Measurements from ENCODE around the gene ATP5F1D. TPM values are rescaled to one million over a fixed set of nuclear protein-coding genes. Genes with fewer than 3 reads are reported as not detected.
A peak's percentile ranks its signal among the peaks of the same experiment; 100 is the strongest.

The ATP5F1D gene
- total and polyA plus RNA-seq, 2 of the 13 experiments (the other 11 are each of a cell fraction or from before 2014, with no cell fraction given), result 39.4 to 78.7 TPM

GRCh38 chr19:1287354-1288225 lies 46.0 kb downstream of the ATP5F1D start (continued):
- TF ChIP-seq IRF1 (CRISPR knock-in tag; IDR thresholded peaks at IDR 0.05; ENCODE audit: low read depth), result no peak
- TF ChIP-seq, protein P1, sequence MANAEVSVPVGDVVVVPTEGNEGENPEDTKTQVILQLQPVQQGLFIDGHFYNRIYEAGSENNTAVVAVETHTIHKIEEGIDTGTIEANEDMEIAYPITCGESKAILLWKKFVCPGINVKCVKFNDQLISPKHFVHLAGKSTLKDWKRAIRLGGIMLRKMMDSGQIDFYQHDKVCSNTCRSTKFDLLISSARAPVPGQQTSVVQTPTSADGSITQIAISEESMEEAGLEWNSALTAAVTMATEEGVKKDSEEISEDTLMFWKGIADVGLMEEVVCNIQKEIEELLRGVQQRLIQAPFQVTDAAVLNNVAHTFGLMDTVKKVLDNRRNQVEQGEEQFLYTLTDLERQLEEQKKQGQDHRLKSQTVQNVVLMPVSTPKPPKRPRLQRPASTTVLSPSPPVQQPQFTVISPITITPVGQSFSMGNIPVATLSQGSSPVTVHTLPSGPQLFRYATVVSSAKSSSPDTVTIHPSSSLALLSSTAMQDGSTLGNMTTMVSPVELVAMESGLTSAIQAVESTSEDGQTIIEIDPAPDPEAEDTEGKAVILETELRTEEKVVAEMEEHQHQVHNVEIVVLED (CRISPR knock-in tag; IDR thresholded peaks at IDR 0.05; ENCODE audit: borderline replicate concordance), result 0 out of 2 replicates have a peak, but pooled peaks have one; percentile 50
- TF ChIP-seq BCL3 (CRISPR knock-in tag; IDR thresholded peaks at IDR 0.05), result peak; percentile 48; the same call in 1 of the 2 replicates
- TF ChIP-seq HMGXB4 (CRISPR knock-in tag; IDR thresholded peaks at IDR 0.05; ENCODE audit: borderline replicate concordance in 1 of 2, low read depth in 1 of 2), result peak in 1 of 2 experiments; percentile 2; a peak in 1 of 4 replicates
- TF ChIP-seq ZFY (CRISPR knock-in tag; IDR thresholded peaks at IDR 0.05), result peak; percentile 38
- TF ChIP-seq ZNF501 (CRISPR knock-in tag; IDR thresholded peaks at IDR 0.05), result peak; percentile 51
- TF ChIP-seq, protein P2, sequence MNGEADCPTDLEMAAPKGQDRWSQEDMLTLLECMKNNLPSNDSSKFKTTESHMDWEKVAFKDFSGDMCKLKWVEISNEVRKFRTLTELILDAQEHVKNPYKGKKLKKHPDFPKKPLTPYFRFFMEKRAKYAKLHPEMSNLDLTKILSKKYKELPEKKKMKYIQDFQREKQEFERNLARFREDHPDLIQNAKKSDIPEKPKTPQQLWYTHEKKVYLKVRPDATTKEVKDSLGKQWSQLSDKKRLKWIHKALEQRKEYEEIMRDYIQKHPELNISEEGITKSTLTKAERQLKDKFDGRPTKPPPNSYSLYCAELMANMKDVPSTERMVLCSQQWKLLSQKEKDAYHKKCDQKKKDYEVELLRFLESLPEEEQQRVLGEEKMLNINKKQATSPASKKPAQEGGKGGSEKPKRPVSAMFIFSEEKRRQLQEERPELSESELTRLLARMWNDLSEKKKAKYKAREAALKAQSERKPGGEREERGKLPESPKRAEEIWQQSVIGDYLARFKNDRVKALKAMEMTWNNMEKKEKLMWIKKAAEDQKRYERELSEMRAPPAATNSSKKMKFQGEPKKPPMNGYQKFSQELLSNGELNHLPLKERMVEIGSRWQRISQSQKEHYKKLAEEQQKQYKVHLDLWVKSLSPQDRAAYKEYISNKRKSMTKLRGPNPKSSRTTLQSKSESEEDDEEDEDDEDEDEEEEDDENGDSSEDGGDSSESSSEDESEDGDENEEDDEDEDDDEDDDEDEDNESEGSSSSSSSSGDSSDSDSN (CRISPR knock-in tag; IDR thresholded peaks at IDR 0.05), result 0 out of 2 replicates have a peak, but pooled peaks have one; percentile 17
- TF ChIP-seq MAX (IDR thresholded peaks at IDR 0.05), result 0 out of 2 replicates have a peak, but pooled peaks have one; percentile 30

All from HepG2 (cell line).